Testis (tissue), 3 donors: ENCODE results near the gene EPB41L4A. TPM values are rescaled to one million over a fixed set of nuclear protein-coding genes. Genes with fewer than 3 reads are reported as not detected.

Source experiments
- DNase-seq: peaks from one replicate; pipeline ENCODE4 v3.0.0-alpha.2; 2019
- H3K27ac ChIP-seq, 2 donors: fragments of 200-600 bp; sonication (generic); one replicate each; pipeline ENCODE4 v1.5.1; 2019
- H3K27me3 ChIP-seq: fragments of 200-600 bp; sonication (generic); one replicate; pipeline ENCODE4 v1.5.1; 2019
- H3K36me3 ChIP-seq: fragments of 200-600 bp; sonication (generic); one replicate; pipeline ENCODE4 v1.5.1; 2017; ENCODE audit warnings: low read depth; ENCODE audit errors: missing control alignments
- H3K4me1 ChIP-seq: fragments of 200-600 bp; sonication (generic); one replicate; pipeline ENCODE4 v1.5.1; 2019
- H3K4me3 ChIP-seq, 2 donors: fragments of 200-600 bp; sonication (generic); one replicate each; pipeline ENCODE4 v1.5.1; 2017 to 2019
- H3K9me3 ChIP-seq: fragments of 200-600 bp; sonication (generic); one replicate; pipeline ENCODE4 v1.5.1; 2017
- CTCF ChIP-seq, 3 experiments: fragments of 450-650 bp in 2 of 3; fragments of 200-600 bp in 1 of 3; sonication (generic) in 1 of 3; IDR thresholded peaks; one replicate each; pipeline ENCODE4 v1.5.1; 2016 to 2019; ENCODE audit warnings: antibody characterized with exemption in 3 of 3, mild to moderate bottlenecking in 2 of 3, moderate library complexity in 1 of 3
- POLR2A ChIP-seq: fragments of 450-650 bp; IDR thresholded peaks from one replicate; pipeline ENCODE4 v1.6.1; 2017; ENCODE audit warnings: antibody characterized with exemption, mild to moderate bottlenecking, moderate library complexity
- WGBS, 2 donors: methylation state at CpG; one replicate each; pipeline ENCODE4 v1.1.5; 2018; 5-methylcytosine and 5-hydroxymethylcytosine counted together
- intact Hi-C: fragments of 100-400 bp; cut with DNase I; formaldehyde crosslinking; loops from one replicate; pipeline ENCODE4 v1.15.1; 2023; ENCODE audit warnings: low total_unique reads
- polyA plus RNA-seq: library from polyadenylated mRNA; stranded (reverse); fragments of 350-450 nt; fragmentation: Illumina TruSeq; extraction: RNeasy Lipid Tissue Mini Kit (QIAGEN cat#74804); gene quantifications from one replicate; pipeline ENCODE4 v1.2.3, GENCODE V29; 2014; ENCODE audit warnings: low read depth, low replicate concordance; ENCODE audit not compliant: insufficient read depth
- total RNA-seq, 2 donors: library from RNA; depleted of rRNA; stranded (reverse); fragments of >200 nt; gene quantifications; one replicate each; pipeline ENCODE4 v1.2.3, GENCODE V29; 2016

The EPB41L4A gene
- total and polyA plus RNA-seq, 3 donors from 2014 or later, result 9.0 to 23.9 (median 13.3) TPM

- intact Hi-C loops, result no loop called here
- no peak overlapping the region for H3K27ac ChIP-seq
- H3K9me3 ChIP-seq, result no peaks in the 10 kb centered on the region
- TF ChIP-seq POLR2A (no peak), CTCF (IDR thresholded peaks at IDR 0.05) (no peak)
- no peaks in the 10 kb centered on the region for H3K36me3 ChIP-seq
- H3K27me3 ChIP-seq, result no peaks in the 10 kb centered on the region
- no peaks in the 10 kb centered on the region for H3K4me1 ChIP-seq
- WGBS, 2 donors, result 77 to 79% methylated on average over 2 of the region's 2 CpGs
- no peak for DNase-seq
- no peak overlapping the region for H3K4me3 ChIP-seq
Measured at GRCh38 chr5:112331892-112332291, 87.2 kb downstream of the EPB41L4A start.

DNA sequence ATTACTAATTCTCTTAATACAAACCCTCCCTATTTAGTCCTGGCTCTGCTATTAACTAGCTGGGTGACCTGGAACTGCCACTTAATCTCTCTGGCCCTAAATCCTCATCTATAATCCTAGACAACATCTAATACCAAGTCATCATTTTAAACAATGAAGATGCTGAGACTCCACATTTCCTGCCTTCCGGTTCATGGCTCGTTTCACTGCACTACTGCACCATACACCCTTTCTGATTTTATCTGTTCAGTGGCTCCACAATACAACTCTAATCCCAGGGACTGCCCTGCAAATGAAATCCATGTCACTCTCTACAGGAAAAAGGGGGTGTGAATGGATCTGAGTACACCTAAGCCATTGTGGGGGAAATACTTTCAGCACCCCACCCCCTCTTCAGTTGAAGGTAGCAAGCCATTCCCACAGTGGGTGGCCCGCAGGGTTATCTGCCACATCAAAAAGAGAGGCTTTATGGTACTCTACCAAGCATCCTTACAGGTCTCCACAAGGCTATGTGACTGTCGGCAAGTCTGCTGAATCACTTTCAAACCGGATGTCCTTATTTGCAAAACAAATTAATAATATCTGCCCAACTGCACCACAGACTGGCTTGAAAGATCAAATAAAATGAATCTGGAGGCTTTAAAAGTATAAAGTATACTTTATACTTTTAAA is 89.5 kb downstream of the EPB41L4A start:
- Histone ChIP-seq H3K9me3 (no peaks in the 10 kb centered on the region), H3K27me3 (no peaks in the 10 kb centered on the region), H3K4me3 (no peak overlapping the region), H3K27ac (no peak overlapping the region), H3K4me1 (no peaks in the 10 kb centered on the region), H3K36me3 (no peaks in the 10 kb centered on the region)
- WGBS, 2 donors, result 51 to 53% methylated on average over 5 of the region's 5 CpGs
- intact Hi-C loops, result no loop called here
- no peak for DNase-seq
- no peak for TF ChIP-seq CTCF (IDR thresholded peaks at IDR 0.05)
- no peak for TF ChIP-seq POLR2A

- H3K9me3 ChIP-seq, result no peaks in the 10 kb centered on the region
- no peaks in the 10 kb centered on the region for H3K36me3 ChIP-seq
- TF ChIP-seq CTCF (IDR thresholded peaks at IDR 0.05), result no peak
- TF ChIP-seq POLR2A, result no peak
- H3K4me1 ChIP-seq, result peaks cover 8% of the 10 kb centered on the region
- H3K27ac ChIP-seq, result peak overlapping the region in 1 of 2 donors; percentile 23
- no peak for DNase-seq
- intact Hi-C loops, result no loop called here
- H3K27me3 ChIP-seq, result no peaks in the 10 kb centered on the region
- no peak overlapping the region for H3K4me3 ChIP-seq
Measured at GRCh38 chr5:112323166-112323565, 95.9 kb downstream of the EPB41L4A start.

GRCh38 chr5:112320408-112320807 is 98.7 kb downstream of the EPB41L4A start:
- Histone ChIP-seq H3K9me3 (no peaks in the 10 kb centered on the region), H3K27me3 (no peaks in the 10 kb centered on the region), H3K4me3 (no peak overlapping the region), H3K4me1 (peaks cover 8% of the 10 kb centered on the region), H3K27ac (peak overlapping the region in 1 of 2 donors; percentile 55), H3K36me3 (no peaks in the 10 kb centered on the region)
- no peak for TF ChIP-seq POLR2A
- no peak for TF ChIP-seq CTCF (IDR thresholded peaks at IDR 0.05)
- 44 to 49% methylated on average over 3 of the region's 3 CpGs for WGBS, 2 donors
- intact Hi-C loops, result no loop called here
- DNase-seq, result no peak

DNA sequence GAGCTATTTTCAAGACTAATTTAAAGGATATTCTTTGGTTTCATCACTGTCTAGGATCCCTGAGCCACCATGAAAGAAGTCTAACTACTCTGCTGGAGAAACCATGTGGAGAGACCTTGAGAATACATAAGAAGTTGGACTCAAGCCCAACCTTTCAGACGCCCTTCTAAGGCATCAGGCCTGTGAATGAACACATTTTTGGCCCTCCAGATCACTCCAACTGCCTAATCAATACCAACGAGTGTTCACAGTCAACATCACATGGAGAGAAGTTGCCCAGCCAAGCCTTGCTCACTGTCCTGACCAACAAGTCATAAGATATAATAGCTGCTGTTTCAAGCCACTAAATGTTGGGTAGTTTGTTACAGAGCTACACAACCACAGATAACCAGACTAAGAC is 100.7 kb downstream of the EPB41L4A start:
- Histone ChIP-seq H3K27me3 (no peaks in the 10 kb centered on the region), H3K4me3 (no peak overlapping the region), H3K4me1 (peaks cover 3% of the 10 kb centered on the region), H3K27ac (peak overlapping the region in 1 of 2 donors; percentile 9), H3K9me3 (no peaks in the 10 kb centered on the region), H3K36me3 (no peaks in the 10 kb centered on the region)
- WGBS, 2 donors, result 24 to 61% methylated on average over 2 of the region's 2 CpGs
- intact Hi-C loops, result no loop called here
- DNase-seq, result no peak
- TF ChIP-seq CTCF (IDR thresholded peaks at IDR 0.05) (no peak), POLR2A (no peak)
